Activated B cell treated with CpG ODN at 0.5 μM for 24 hours (primary cell): ENCODE data around the gene LAMA3. TPM values are rescaled to one million over a fixed set of nuclear protein-coding genes. Genes with fewer than 3 reads are reported as not detected.

Source experiments
- ATAC-seq: fragments of 200-7000 bp; cut with Tn5 transposase; one replicate; pipeline ENCODE4 v1.10.0; 2021; ENCODE audit warnings: low read depth, mild to moderate bottlenecking, moderate library complexity
- CTCF ChIA-PET: fragments of 350-600 bp; sonication (Branson Sonifier 250); formaldehyde crosslinking; loops from one replicate; lab custom pipeline; 2021; ENCODE audit warnings: antibody characterized with exemption; lab: Charles Lee
- POLR2A ChIA-PET: fragments of 350-600 bp; sonication (Branson Sonifier 250); formaldehyde crosslinking; loops from one replicate; lab custom pipeline; 2021; ENCODE audit warnings: antibody characterized with exemption; lab: Charles Lee
- DNase-seq: peaks from one replicate; pipeline ENCODE4 v3.0.0; 2022
- H3K27ac Mint-ChIP-seq: one replicate; pipeline ENCODE4 v1.8.0; 2020; ENCODE audit warnings: mixed read lengths
- H3K27me3 Mint-ChIP-seq: one replicate; pipeline ENCODE4 v1.8.0; 2021; ENCODE audit warnings: mixed read lengths
- H3K36me3 Mint-ChIP-seq: one replicate; pipeline ENCODE4 v1.8.0; 2021; ENCODE audit warnings: low read depth, mixed read lengths
- H3K4me1 Mint-ChIP-seq: one replicate; pipeline ENCODE4 v1.8.0; 2021; ENCODE audit warnings: mixed read lengths
- H3K4me3 Mint-ChIP-seq: one replicate; pipeline ENCODE4 v1.8.0; 2020; ENCODE audit warnings: mild to moderate bottlenecking, mixed read lengths
- H3K9me3 Mint-ChIP-seq: one replicate; pipeline ENCODE4 v1.8.0; 2020; ENCODE audit warnings: mixed read lengths
- CTCF ChIP-seq: fragments of 200-600 bp; IDR thresholded peaks from one replicate; pipeline ENCODE4 v1.8.0; 2022; ENCODE audit warnings: antibody characterized with exemption, mild to moderate bottlenecking
- intact Hi-C: fragments of 100-400 bp; cut with micrococcal nuclease; formaldehyde crosslinking; loops from one replicate; pipeline ENCODE4 v1.15.1; 2024
- total RNA-seq: library from RNA; stranded (reverse); gene quantifications from 2 replicates; pipeline ENCODE4 v1.2.3, GENCODE V29; 2022

The LAMA3 gene
- total RNA-seq, 1 donor from 2014 or later = not detected

- Mint-ChIP-seq H3K36me3 (no peaks in the 10 kb centered on the region), H3K4me1 (peaks cover 22% of the 10 kb centered on the region), H3K4me3 (no peak overlapping the region), H3K9me3 (no peaks in the 10 kb centered on the region), H3K27me3 (no peaks in the 10 kb centered on the region), H3K27ac (no peak overlapping the region)
- no peak for TF ChIP-seq CTCF
- DNase-seq (no peak), ATAC-seq (no peak)
- intact Hi-C loops = no loop called here
- CTCF ChIA-PET = no interaction called here
- POLR2A ChIA-PET = no interaction called here
Observed at GRCh38 chr18:24002479-24002878, 313.2 kb downstream of the LAMA3 start.

GRCh38 chr18:24003288-24003687 is 314.0 kb downstream of the LAMA3 start:
- ATAC-seq = no peak
- Mint-ChIP-seq H3K36me3 (no peaks in the 10 kb centered on the region), H3K4me3 (no peak overlapping the region), H3K27me3 (no peaks in the 10 kb centered on the region), H3K9me3 (no peaks in the 10 kb centered on the region), H3K4me1 (peaks cover 23% of the 10 kb centered on the region), H3K27ac (no peak overlapping the region)
- intact Hi-C loops = no loop called here
- ChIA-PET CTCF (no interaction called here), POLR2A (no interaction called here)
- no peak for TF ChIP-seq CTCF
- no peak for DNase-seq

- Mint-ChIP-seq H3K4me3 (no peak overlapping the region), H3K9me3 (no peaks in the 10 kb centered on the region), H3K27ac (no peak overlapping the region), H3K36me3 (no peaks in the 10 kb centered on the region), H3K27me3 (no peaks in the 10 kb centered on the region), H3K4me1 (peaks cover 31% of the 10 kb centered on the region)
- POLR2A ChIA-PET = no interaction called here
- no peak for TF ChIP-seq CTCF
- CTCF ChIA-PET = no interaction called here
- intact Hi-C loops = no loop called here
- no peak for DNase-seq
- ATAC-seq = no peak
Observed at GRCh38 chr18:24003903-24004640, 314.8 kb downstream of the LAMA3 start.

Other genes with a start within 250 kb of the LAMA3 start
- 90.4 and 92.4 TPM in 2 replicates for gene RIOK3, start 236.2 kb upstream of the LAMA3 start, total RNA-seq
- 58.4 and 71.2 TPM in 2 replicates for gene RMC1, start 185.9 kb upstream of the LAMA3 start, total RNA-seq
- 31.9 and 36.5 TPM in 2 replicates for gene NPC1, start 102.9 kb upstream of the LAMA3 start, total RNA-seq
- gene ANKRD29, start 26.5 kb upstream of the LAMA3 start, total RNA-seq = not detected in 2 replicates